Measurements from ENCODE around the gene NEGR1.

Gene NEGR1

GRCh38 chr1:71649608-71650007 is 632.7 kb downstream of the NEGR1 start:
- in situ Hi-C loops (cut with HindIII; ENCODE audit: low sequenced_read_pairs) = no loop called here

- in situ Hi-C loops (cut with HindIII; ENCODE audit: low sequenced_read_pairs) = no loop called here
Observed at GRCh38 chr1:71647513-71648300, 634.6 kb downstream of the NEGR1 start.

DNA sequence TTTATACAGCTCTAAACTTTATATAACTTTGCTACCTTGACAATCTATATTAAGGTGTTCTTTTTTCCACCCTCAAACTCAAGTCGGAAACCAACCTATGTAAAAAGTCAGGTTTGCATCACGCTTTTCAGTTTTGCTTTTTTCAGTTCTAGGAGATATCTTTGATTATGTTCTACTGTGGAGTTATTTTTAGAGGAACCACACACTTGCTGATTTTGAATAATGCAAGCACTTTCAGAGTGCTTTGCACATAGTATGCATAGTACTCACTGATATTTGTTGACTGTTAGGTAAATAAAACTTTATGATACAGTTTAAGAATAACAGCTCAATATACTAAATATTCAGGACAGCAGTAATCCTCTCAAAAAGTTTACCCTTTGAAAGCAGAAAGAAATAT is 637.3 kb downstream of the NEGR1 start:
- in situ Hi-C loops (cut with HindIII; ENCODE audit: low sequenced_read_pairs) = no loop called here

GRCh38 chr1:71641903-71642302 is 640.4 kb downstream of the NEGR1 start:
- in situ Hi-C loops (cut with HindIII; ENCODE audit: low sequenced_read_pairs) = no loop called here

GRCh38 chr1:71640998-71641397 is 641.3 kb downstream of the NEGR1 start:
- in situ Hi-C loops (cut with HindIII; ENCODE audit: low sequenced_read_pairs) = no loop called here

GRCh38 chr1:71640116-71640515 is 642.2 kb downstream of the NEGR1 start:
- in situ Hi-C loops (cut with HindIII; ENCODE audit: low sequenced_read_pairs) = no loop called here

- in situ Hi-C loops (cut with HindIII; ENCODE audit: low sequenced_read_pairs) = no loop called here
Observed at GRCh38 chr1:71638081-71638766, 644.1 kb downstream of the NEGR1 start.

- in situ Hi-C loops (cut with HindIII; ENCODE audit: low sequenced_read_pairs) = no loop called here
Observed at GRCh38 chr1:71635568-71635967, 646.8 kb downstream of the NEGR1 start.

DNA sequence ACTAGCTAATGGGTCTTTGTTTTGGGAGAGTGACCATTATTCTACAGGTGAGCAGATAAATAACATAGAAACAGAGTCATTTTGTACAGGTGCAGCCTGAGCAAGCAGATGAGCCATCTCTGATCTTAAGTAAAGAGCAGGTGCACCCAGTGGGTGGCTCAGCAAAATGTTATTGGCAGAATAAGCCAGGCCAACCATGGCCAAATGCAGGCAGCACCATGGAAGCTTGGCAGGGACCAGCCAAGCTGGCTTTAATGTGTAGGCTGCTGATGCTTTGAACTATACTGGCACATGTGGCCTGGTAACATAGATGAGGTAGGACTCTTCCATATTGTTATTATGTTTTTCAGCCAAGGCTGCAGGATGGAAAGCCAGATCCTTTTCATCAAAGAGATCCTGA is 648.2 kb downstream of the NEGR1 start:
- in situ Hi-C loops (cut with HindIII; ENCODE audit: low sequenced_read_pairs) = no loop called here

- in situ Hi-C loops (cut with HindIII; ENCODE audit: low sequenced_read_pairs) = no loop called here
Observed at GRCh38 chr1:71630073-71630472, 652.3 kb downstream of the NEGR1 start.

DNA sequence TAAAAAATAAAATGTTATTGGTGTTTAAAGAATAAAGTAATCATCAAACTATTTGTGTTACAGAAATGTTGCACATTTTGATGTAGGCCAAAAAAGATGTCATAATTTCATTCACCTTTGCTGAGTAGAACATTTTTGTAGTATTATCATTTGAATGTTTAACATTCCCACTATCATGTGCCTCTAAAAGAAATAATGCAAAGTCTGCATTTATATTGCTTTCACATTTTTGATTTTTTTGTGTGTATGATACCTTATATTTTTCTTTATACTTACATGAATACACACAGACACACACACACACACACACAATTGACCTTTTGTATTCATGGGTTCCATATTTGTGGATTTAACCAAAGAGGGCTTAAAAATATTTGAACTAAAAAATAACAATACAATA is 657.3 kb downstream of the NEGR1 start:
- in situ Hi-C loops (cut with HindIII; ENCODE audit: low sequenced_read_pairs) = no loop called here

GRCh38 chr1:71623888-71624287 is 658.5 kb downstream of the NEGR1 start:
- in situ Hi-C loops (cut with HindIII; ENCODE audit: low sequenced_read_pairs) = no loop called here

- in situ Hi-C loops (cut with HindIII; ENCODE audit: low sequenced_read_pairs) = no loop called here
Observed at GRCh38 chr1:71621785-71622184, 660.6 kb downstream of the NEGR1 start.

DNA sequence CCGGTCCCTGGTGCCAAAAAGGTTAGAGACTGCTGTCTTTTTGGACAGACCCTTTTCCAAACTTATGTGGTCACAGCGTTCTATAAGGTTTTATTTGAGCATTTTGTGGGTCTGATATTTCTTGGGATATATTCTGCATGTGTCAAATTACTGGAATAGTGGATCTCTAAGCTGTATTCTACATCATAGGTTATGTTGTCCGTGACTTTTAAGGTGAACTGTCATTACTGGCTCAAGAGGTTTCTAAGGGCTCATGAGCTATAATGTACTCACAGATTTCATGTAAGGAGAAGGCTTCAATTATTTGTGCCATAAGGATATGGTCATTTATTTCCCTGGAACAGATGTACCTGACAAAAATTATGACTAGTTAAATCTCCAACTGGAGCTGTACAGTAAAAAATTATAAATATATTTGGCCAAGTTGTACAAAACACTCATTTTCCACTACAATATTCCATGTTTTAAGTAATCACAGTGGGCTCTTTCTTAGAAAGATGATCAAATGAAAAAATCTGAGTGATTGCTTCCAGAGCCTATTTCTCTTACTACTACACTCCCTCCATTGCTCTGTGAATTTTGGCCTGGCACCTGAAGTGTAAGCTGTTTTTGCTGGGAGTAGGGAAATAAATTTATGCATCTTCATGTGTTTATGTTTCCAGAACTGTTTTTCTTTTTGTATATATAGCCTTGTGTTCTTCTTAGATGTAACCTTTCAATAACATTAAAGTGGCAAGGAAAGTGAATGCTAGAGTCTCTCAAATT is 663.4 kb downstream of the NEGR1 start:
- in situ Hi-C loops (cut with HindIII; ENCODE audit: low sequenced_read_pairs) = no loop called here

GRCh38 chr1:71618191-71618590 is 664.1 kb downstream of the NEGR1 start:
- in situ Hi-C loops (cut with HindIII; ENCODE audit: low sequenced_read_pairs) = no loop called here

- in situ Hi-C loops (cut with HindIII; ENCODE audit: low sequenced_read_pairs) = no loop called here
Observed at GRCh38 chr1:71610476-71610875, 671.9 kb downstream of the NEGR1 start.

GRCh38 chr1:71603044-71603776 is 679.1 kb downstream of the NEGR1 start:
- in situ Hi-C loops (cut with HindIII; ENCODE audit: low sequenced_read_pairs) = no loop called here

GRCh38 chr1:71600023-71600422 is 682.3 kb downstream of the NEGR1 start:
- in situ Hi-C loops (cut with HindIII; ENCODE audit: low sequenced_read_pairs) = no loop called here

DNA sequence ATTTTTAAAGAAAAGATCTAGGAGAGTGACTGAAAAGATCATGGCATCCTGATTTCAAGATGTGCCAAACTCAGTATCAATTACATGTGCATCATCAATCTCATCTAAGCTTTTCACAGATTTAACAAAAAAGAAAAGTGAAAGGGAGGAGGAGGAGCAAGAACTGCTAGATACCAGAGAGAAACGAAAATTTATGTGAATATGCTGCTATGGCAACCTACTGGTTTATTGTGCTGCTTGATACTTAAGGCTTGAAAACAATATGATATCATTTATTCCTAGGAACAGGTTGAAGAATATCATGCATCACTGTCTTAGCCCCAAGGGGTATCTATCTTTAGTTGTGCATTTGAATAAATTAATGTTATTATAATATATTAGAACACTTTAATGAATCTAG is 683.0 kb downstream of the NEGR1 start:
- in situ Hi-C loops (cut with HindIII; ENCODE audit: low sequenced_read_pairs) = no loop called here

GRCh38 chr1:71593523-71593922 is 688.8 kb downstream of the NEGR1 start:
- in situ Hi-C loops (cut with HindIII; ENCODE audit: low sequenced_read_pairs) = no loop called here

- in situ Hi-C loops (cut with HindIII; ENCODE audit: low sequenced_read_pairs) = no loop called here
Observed at GRCh38 chr1:71592646-71593274, 689.6 kb downstream of the NEGR1 start.
